Measurements from ENCODE around the gene MAZ.

Gene MAZ

GRCh38 chr16:29806641-29807425 is 504 bp downstream of the MAZ start:
- H3K79me2 ChIP-seq (ENCODE audit: insufficient read depth, low read depth), result peaks cover 33% of the 10 kb centered on the region
- H3K4me3 ChIP-seq (IDR thresholded peaks at IDR 0.05; ENCODE audit: insufficient read depth, low read depth, low read length), result no peak overlapping the region
- H3K9ac ChIP-seq, result peak overlapping the region; percentile 89
- H2AFZ ChIP-seq (ENCODE audit: low read depth), result no peak overlapping the region
- peak overlapping the region; percentile 83 for H3K4me2 ChIP-seq
- peaks cover 6% of the 10 kb centered on the region; the same call in 1 of the 2 replicates for H3K36me3 ChIP-seq (ENCODE audit: insufficient read depth)
- no peaks in the 10 kb centered on the region for H3K27me3 ChIP-seq (ENCODE audit: insufficient read depth, low read depth)
- H3K4me1 ChIP-seq (ENCODE audit: low read depth, poor library complexity, severe bottlenecking), result peaks cover 50% of the 10 kb centered on the region
- no peaks in the 10 kb centered on the region for H4K20me1 ChIP-seq (ENCODE audit: insufficient read depth)
- peak overlapping the region; percentile 96 for H3K27ac ChIP-seq
- TF ChIP-seq CTCF (conservative IDR thresholded peaks at IDR 0.05; ENCODE audit: low read depth, low read length), result no peak

GRCh38 chr16:29807426-29808218 is 1.3 kb downstream of the MAZ start:
- Histone ChIP-seq H3K36me3 (ENCODE audit: insufficient read depth) (peaks cover 6% of the 10 kb centered on the region; the same call in 1 of the 2 replicates), H3K4me2 (peak overlapping the region; percentile 83)
- peak; percentile 33 for TF ChIP-seq CTCF (conservative IDR thresholded peaks at IDR 0.05; ENCODE audit: low read depth, low read length)

GRCh38 chr16:29808219-29808900 is 2.0 kb downstream of the MAZ start:
- H3K4me3 ChIP-seq (IDR thresholded peaks at IDR 0.05; ENCODE audit: insufficient read depth, low read depth, low read length), result no peak overlapping the region
- H3K27ac ChIP-seq, result peak overlapping the region; percentile 96
- no peaks in the 10 kb centered on the region for H4K20me1 ChIP-seq (ENCODE audit: insufficient read depth)
- peak overlapping the region; percentile 83 for H3K4me2 ChIP-seq
- peaks cover 6% of the 10 kb centered on the region; the same call in 1 of the 2 replicates for H3K36me3 ChIP-seq (ENCODE audit: insufficient read depth)
- H3K4me1 ChIP-seq (ENCODE audit: low read depth, poor library complexity, severe bottlenecking), result peaks cover 51% of the 10 kb centered on the region
- H2AFZ ChIP-seq (ENCODE audit: low read depth), result no peak overlapping the region
- peaks cover 33% of the 10 kb centered on the region for H3K79me2 ChIP-seq (ENCODE audit: insufficient read depth, low read depth)
- peak overlapping the region; percentile 89 for H3K9ac ChIP-seq
- H3K27me3 ChIP-seq (ENCODE audit: insufficient read depth, low read depth), result no peaks in the 10 kb centered on the region
- no peak for TF ChIP-seq CTCF (conservative IDR thresholded peaks at IDR 0.05; ENCODE audit: low read depth, low read length)

More at GRCh38 chr16:29807426-29808218, 1.3 kb downstream of the MAZ start:
- no peaks in the 10 kb centered on the region for H4K20me1 ChIP-seq (ENCODE audit: insufficient read depth)
- no peaks in the 10 kb centered on the region for H3K27me3 ChIP-seq (ENCODE audit: insufficient read depth, low read depth)
- peaks cover 51% of the 10 kb centered on the region for H3K4me1 ChIP-seq (ENCODE audit: low read depth, poor library complexity, severe bottlenecking)
- H3K4me3 ChIP-seq (IDR thresholded peaks at IDR 0.05; ENCODE audit: insufficient read depth, low read depth, low read length), result no peak overlapping the region
- H2AFZ ChIP-seq (ENCODE audit: low read depth), result no peak overlapping the region
- H3K27ac ChIP-seq, result peak overlapping the region; percentile 96
- peaks cover 33% of the 10 kb centered on the region for H3K79me2 ChIP-seq (ENCODE audit: insufficient read depth, low read depth)
- H3K9ac ChIP-seq, result peak overlapping the region; percentile 89

GRCh38 chr16:29809031-29809747 is 2.9 kb downstream of the MAZ start:
- no peak overlapping the region for H2AFZ ChIP-seq (ENCODE audit: low read depth)
- H3K27me3 ChIP-seq (ENCODE audit: insufficient read depth, low read depth), result no peaks in the 10 kb centered on the region
- peaks cover 6% of the 10 kb centered on the region; the same call in 1 of the 2 replicates for H3K36me3 ChIP-seq (ENCODE audit: insufficient read depth)
- no peaks in the 10 kb centered on the region for H4K20me1 ChIP-seq (ENCODE audit: insufficient read depth)
- H3K4me2 ChIP-seq, result peak overlapping the region; percentile 83
- H3K27ac ChIP-seq, result peak overlapping the region; percentile 96; the same call in 1 of the 2 replicates
- no peak overlapping the region for H3K4me3 ChIP-seq (IDR thresholded peaks at IDR 0.05; ENCODE audit: insufficient read depth, low read depth, low read length)
- peaks cover 45% of the 10 kb centered on the region for H3K4me1 ChIP-seq (ENCODE audit: low read depth, poor library complexity, severe bottlenecking)
- peaks cover 33% of the 10 kb centered on the region for H3K79me2 ChIP-seq (ENCODE audit: insufficient read depth, low read depth)
- peak overlapping the region; percentile 89; the same call in 1 of the 2 replicates for H3K9ac ChIP-seq
- TF ChIP-seq CTCF (conservative IDR thresholded peaks at IDR 0.05; ENCODE audit: low read depth, low read length), result no peak
